DOHH2 (cell line): ENCODE data around the gene SGF29.
"Not testable (repeated sequence)": the region's sequence is repeated elsewhere in the genome, so short reads cannot be mapped to it uniquely, and the experiment has no call there.

ENCODE experiments used
- H3F3A ChIP-seq: fragments of 200-600 bp; sonication (generic), shearing (Covaris generic); 2 replicates; pipeline ENCODE4 v1.6.0; 2016; ENCODE audit warnings: antibody characterized with exemption, mild to moderate bottlenecking; ENCODE audit not compliant: control insufficient read depth, insufficient read depth
- H3K27ac ChIP-seq: fragments of 200-600 bp; sonication (generic); 2 replicates; pipeline ENCODE4 v1.5.1; 2014; ENCODE audit warnings: low read depth, mild to moderate bottlenecking, low read length, moderate library complexity
- H3K27me3 ChIP-seq: fragments of 200-600 bp; sonication (generic); 2 replicates; pipeline ENCODE4 v1.6.1; 2014; ENCODE audit warnings: mild to moderate bottlenecking, low read length, mixed read lengths; ENCODE audit not compliant: control insufficient read depth
- H3K36me3 ChIP-seq: fragments of 200-600 bp; sonication (generic); 2 replicates; pipeline ENCODE4 v1.6.1; 2014; ENCODE audit warnings: mild to moderate bottlenecking, low read length, moderate library complexity, mixed read lengths; ENCODE audit not compliant: control insufficient read depth
- H3K4me1 ChIP-seq: fragments of 200-600 bp; sonication (generic); 2 replicates; pipeline ENCODE4 v1.6.1; 2014; ENCODE audit warnings: mild to moderate bottlenecking, low read length, mixed read lengths; ENCODE audit not compliant: control insufficient read depth
- H3K4me2 ChIP-seq: fragments of 200-600 bp; sonication (generic); 2 replicates; pipeline ENCODE4 v1.6.0; 2014; ENCODE audit warnings: mild to moderate bottlenecking, low read length, moderate library complexity
- H3K4me3 ChIP-seq: fragments of 200-600 bp; sonication (generic); 2 replicates; pipeline ENCODE4 v1.5.1; 2014; ENCODE audit warnings: mild to moderate bottlenecking, low read length, mixed read lengths
- H3K79me2 ChIP-seq: fragments of 200-600 bp; sonication (generic); 2 replicates; pipeline ENCODE4 v1.6.1; 2014; ENCODE audit warnings: mild to moderate bottlenecking, low read length, mixed read lengths; ENCODE audit not compliant: control insufficient read depth
- H3K9me2 ChIP-seq: fragments of 200-600 bp; sonication (generic); replicated peaks from 2 replicates; pipeline ENCODE4 v1.6.1; 2014; ENCODE audit warnings: mild to moderate bottlenecking, low read length, mixed read lengths; ENCODE audit not compliant: control insufficient read depth
- H3K9me3 ChIP-seq: fragments of 200-600 bp; sonication (generic); 2 replicates; pipeline ENCODE4 v1.6.1; 2014; ENCODE audit warnings: antibody characterized with exemption, low read length, mixed read lengths; ENCODE audit not compliant: control insufficient read depth, insufficient read depth
- H4K20me1 ChIP-seq: fragments of 200-600 bp; sonication (generic); 2 replicates; pipeline ENCODE4 v1.6.0; 2014; ENCODE audit warnings: low read depth, mild to moderate bottlenecking, antibody characterized with exemption, low read length, moderate library complexity; ENCODE audit not compliant: control insufficient read depth, insufficient read depth
- CTCF ChIP-seq: fragments of 200-600 bp; sonication (generic); IDR thresholded peaks from one replicate; pipeline ENCODE4 v1.5.1; 2014; ENCODE audit warnings: antibody characterized with exemption, mild to moderate bottlenecking, low read depth, low read length; ENCODE audit not compliant: poor library complexity, severe bottlenecking
- EZH2phosphoT487 ChIP-seq: fragments of 200-600 bp; sonication (generic); IDR thresholded peaks from 2 replicates; pipeline ENCODE4 v1.6.1; 2017; ENCODE audit warnings: borderline replicate concordance, mild to moderate bottlenecking, antibody characterized with exemption, low read length, moderate library complexity, mixed read lengths

Gene SGF29

GRCh38 chr16:28592979-28593553 lies 39.3 kb downstream of the SGF29 start:
- H3K27ac ChIP-seq = no peak overlapping the region
- H4K20me1 ChIP-seq = no peaks in the 10 kb centered on the region
- H3K4me2 ChIP-seq = no peak overlapping the region
- peaks cover 23% of the 10 kb centered on the region for H3K36me3 ChIP-seq
- TF ChIP-seq CTCF (no peak), EZH2phosphoT487 (no peak)
- no peak overlapping the region for H3K4me3 ChIP-seq
- no peaks in the 10 kb centered on the region for H3K27me3 ChIP-seq
- no peaks in the 10 kb centered on the region for H3K79me2 ChIP-seq
- no peaks in the 10 kb centered on the region for H3K9me3 ChIP-seq
- no peaks in the 10 kb centered on the region for H3K9me2 ChIP-seq
- no peaks in the 10 kb centered on the region for H3F3A ChIP-seq
- peaks cover 8% of the 10 kb centered on the region for H3K4me1 ChIP-seq

GRCh38 chr16:28595451-28595850 lies 41.7 kb downstream of the SGF29 start:
- H3K27ac ChIP-seq, H3K4me2 ChIP-seq: not testable (repeated sequence)

GRCh38 chr16:28596115-28596630 lies 42.5 kb downstream of the SGF29 start:
- Histone ChIP-seq H3F3A (no peaks in the 10 kb centered on the region), H3K27me3 (no peaks in the 10 kb centered on the region), H3K9me3 (no peaks in the 10 kb centered on the region), H3K4me1 (peaks cover 10% of the 10 kb centered on the region), H3K36me3 (peaks cover 1% of the 10 kb centered on the region; the same call in 1 of the 2 replicates), H3K27ac (no peak overlapping the region), H3K9me2 (no peaks in the 10 kb centered on the region), H4K20me1 (no peaks in the 10 kb centered on the region), H3K79me2 (no peaks in the 10 kb centered on the region), H3K4me3 (no peak overlapping the region), H3K4me2 (no peak overlapping the region)
- no peak for TF ChIP-seq CTCF
- TF ChIP-seq EZH2phosphoT487 = no peak

More at GRCh38 chr16:28595451-28595850, 41.7 kb downstream of the SGF29 start:
- not testable (repeated sequence) for H3K9me3 ChIP-seq, H3K79me2 ChIP-seq, H3K36me3 ChIP-seq, H3K4me3 ChIP-seq, H3K27me3 ChIP-seq, H3F3A ChIP-seq, H3K4me1 ChIP-seq, H3K9me2 ChIP-seq, H4K20me1 ChIP-seq

- Histone ChIP-seq H3K9me3 (no peaks in the 10 kb centered on the region), H3K9me2 (no peaks in the 10 kb centered on the region), H4K20me1 (no peaks in the 10 kb centered on the region), H3K79me2 (no peaks in the 10 kb centered on the region), H3K4me2 (no peak within 1 kb of the TSS), H3K27ac (no peak within 1 kb of the TSS), H3K4me3 (no peak within 1 kb of the TSS), H3F3A (no peaks in the 10 kb centered on the region), H3K36me3 (no peaks in the 10 kb centered on the region), H3K4me1 (peaks cover 10% of the 10 kb centered on the region), H3K27me3 (no peaks in the 10 kb centered on the region)
- TF ChIP-seq EZH2phosphoT487 (no peak), CTCF (no peak)
Observed at GRCh38 chr16:28596840-28597691, 43.3 kb downstream of the SGF29 start, which contains the start of gene SULT1A2. SULT1A2 (minus strand) TSS chr16:28597050; CDS start chr16:28595930, 1,120 bp downstream.
